Stimulated activated naive CD8-positive, alpha-beta T cell treated with anti-CD3 and anti-CD28 coated beads, Interleukin-15, Interleukin-2, amounts not matched to agents 100 U/mL and 50 U/mL, for 24 hours (primary cell): ENCODE results near the gene MOCOS.
A peak's percentile ranks its signal among the peaks of the same experiment; 100 is the strongest.

Experiments
- ATAC-seq: fragments of 150-1000 bp; cut with Tn5 transposase; one replicate; pipeline ENCODE4 v1.10.0; 2021
- DNase-seq: peaks from one replicate; pipeline ENCODE4 v3.0.0; 2021

The MOCOS gene

DNA sequence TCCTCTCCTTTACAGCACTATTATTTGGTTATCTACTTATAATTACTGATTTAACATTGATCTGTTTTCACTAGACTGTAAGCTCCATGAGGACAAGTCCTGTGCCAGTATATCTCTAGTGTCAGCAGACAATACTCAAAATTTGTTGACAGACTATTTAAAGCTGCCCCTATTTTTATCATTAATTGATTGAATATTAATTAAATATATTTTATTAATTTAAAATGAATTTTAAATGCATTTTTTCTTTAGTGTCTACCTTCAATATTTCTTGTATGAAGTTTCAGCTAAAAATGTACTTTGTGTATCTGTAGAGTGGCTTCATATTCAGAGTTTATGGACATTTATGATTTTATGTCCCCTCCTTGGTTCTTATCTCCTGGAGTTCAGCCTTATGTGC, 83.9 kb downstream of the MOCOS start:
- no peak for ATAC-seq
- DNase-seq, result no peak

GRCh38 chr18:36273347-36273746, 86.0 kb downstream of the MOCOS start:
- ATAC-seq, result no peak
- DNase-seq, result no peak

- no peak for DNase-seq
Measured at GRCh38 chr18:36274083-36274715, 86.9 kb downstream of the MOCOS start.

DNA sequence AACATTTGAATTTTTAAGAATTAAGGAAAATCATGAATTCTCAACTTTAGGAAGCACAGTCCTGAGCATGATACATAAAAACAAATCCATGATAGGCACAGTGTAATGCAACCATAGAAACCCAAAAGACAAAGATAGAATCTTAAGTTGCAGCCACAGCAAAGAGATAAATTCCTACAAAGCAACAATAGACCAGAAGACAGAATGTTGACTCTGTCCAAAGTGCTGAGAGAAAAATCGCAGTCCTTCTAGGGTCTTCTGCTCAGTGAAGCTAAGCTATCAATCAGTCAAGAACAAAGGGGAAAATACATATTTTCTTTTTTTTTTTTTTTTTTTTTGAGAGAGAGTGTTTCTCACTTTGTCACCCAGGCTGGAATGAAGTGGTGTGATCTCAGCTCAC, 88.3 kb downstream of the MOCOS start:
- no peak for DNase-seq
- no peak for ATAC-seq

More at GRCh38 chr18:36274083-36274715, 86.9 kb downstream of the MOCOS start:
- ATAC-seq, result no peak

DNA sequence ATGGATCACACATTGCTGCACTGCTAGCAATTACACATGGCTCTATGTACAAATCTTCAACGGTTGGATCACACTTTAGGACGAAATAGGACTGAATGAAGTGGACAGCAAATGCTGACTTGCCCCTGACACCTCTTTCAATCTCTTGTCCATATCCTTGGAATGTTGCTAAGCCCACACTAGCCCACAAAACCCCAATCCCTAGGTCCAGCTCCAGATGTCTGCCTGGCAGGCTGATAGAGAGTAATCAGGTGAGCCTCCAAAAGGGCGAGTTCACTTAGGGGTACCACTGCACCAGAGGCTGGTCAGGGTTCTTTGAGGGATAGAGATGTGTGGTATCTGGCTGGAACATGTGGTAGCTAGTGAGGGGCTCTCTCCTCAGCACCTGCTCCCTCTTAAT, 91.7 kb downstream of the MOCOS start:
- ATAC-seq (no peak), DNase-seq (no peak)

- DNase-seq (no peak), ATAC-seq (no peak)
Measured at GRCh38 chr18:36281936-36282335, 94.6 kb downstream of the MOCOS start.

- ATAC-seq (no peak), DNase-seq (no peak)
Measured at GRCh38 chr18:36283448-36283847, 96.2 kb downstream of the MOCOS start.

- no peak for ATAC-seq
- DNase-seq, result no peak
Measured at GRCh38 chr18:36284268-36284667, 97.0 kb downstream of the MOCOS start.

GRCh38 chr18:36284671-36285295, 97.5 kb downstream of the MOCOS start:
- ATAC-seq (peak; percentile 46), DNase-seq (peak; percentile 22)

DNA sequence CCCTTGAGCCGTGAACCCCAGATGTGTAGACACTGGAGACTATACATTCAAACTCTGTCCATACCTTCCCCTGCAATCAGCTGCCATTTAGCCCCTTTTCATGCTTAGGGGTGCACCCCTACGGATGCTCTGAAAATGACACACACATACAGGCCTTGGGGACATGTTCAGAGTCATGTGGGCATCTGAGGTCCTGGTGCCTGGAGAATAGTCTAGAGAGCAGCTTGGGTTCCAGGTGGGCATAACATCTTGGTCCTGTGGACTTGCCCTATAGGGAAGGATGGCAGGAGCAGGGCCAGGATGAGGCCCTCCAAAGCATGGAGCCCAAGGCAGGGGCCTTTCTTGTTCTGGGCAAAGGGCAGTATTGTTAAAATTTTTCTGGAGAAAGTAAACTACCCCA, 100.4 kb downstream of the MOCOS start:
- ATAC-seq, result no peak
- DNase-seq, result no peak

GRCh38 chr18:36288689-36289088, 101.4 kb downstream of the MOCOS start:
- ATAC-seq (no peak), DNase-seq (no peak)

DNA sequence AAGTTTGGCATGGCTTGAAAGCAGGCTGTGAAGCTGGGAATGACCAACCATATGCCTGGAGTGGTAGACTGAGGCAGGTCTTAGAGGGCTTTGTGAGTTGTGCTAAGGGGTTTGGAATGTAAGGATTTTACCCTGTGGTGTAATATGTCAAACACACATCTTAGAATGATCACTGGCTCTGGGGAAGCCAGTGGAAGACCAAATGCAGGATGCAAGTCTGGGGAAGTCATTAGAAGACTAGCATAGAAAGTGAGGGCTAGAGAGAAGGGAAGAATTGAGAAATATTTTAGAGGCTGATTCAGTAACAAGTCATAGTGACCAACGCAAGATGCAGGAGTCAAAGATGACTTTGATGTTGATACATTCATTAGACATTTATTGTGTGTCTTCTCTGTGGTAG, 106.7 kb downstream of the MOCOS start:
- DNase-seq (no peak), ATAC-seq (no peak)

DNA sequence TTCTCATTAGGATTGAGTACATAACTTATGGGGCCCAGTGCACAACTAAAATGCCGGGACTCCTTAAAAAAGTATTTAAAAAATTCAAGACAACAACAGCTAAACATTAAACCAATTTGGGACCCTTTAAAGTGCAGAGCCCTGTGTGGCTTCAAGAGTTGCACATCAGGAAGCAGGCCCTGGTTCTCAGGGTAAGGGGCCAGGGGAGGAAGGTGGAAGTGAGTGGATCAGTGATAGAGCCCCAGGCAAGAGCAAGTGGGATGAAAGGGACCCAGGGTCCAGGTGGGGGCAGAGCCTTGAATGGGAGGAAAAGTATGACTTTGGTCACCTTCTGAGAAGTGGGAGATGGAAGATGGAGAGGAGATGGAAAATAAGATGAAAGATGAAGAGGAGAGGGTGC, 107.9 kb downstream of the MOCOS start:
- DNase-seq (no peak), ATAC-seq (no peak)

- ATAC-seq (no peak), DNase-seq (no peak)
Measured at GRCh38 chr18:36295880-36296301, 108.6 kb downstream of the MOCOS start.

GRCh38 chr18:36296650-36297416, 109.5 kb downstream of the MOCOS start:
- ATAC-seq (peak; percentile 28), DNase-seq (peak; percentile 29)

DNA sequence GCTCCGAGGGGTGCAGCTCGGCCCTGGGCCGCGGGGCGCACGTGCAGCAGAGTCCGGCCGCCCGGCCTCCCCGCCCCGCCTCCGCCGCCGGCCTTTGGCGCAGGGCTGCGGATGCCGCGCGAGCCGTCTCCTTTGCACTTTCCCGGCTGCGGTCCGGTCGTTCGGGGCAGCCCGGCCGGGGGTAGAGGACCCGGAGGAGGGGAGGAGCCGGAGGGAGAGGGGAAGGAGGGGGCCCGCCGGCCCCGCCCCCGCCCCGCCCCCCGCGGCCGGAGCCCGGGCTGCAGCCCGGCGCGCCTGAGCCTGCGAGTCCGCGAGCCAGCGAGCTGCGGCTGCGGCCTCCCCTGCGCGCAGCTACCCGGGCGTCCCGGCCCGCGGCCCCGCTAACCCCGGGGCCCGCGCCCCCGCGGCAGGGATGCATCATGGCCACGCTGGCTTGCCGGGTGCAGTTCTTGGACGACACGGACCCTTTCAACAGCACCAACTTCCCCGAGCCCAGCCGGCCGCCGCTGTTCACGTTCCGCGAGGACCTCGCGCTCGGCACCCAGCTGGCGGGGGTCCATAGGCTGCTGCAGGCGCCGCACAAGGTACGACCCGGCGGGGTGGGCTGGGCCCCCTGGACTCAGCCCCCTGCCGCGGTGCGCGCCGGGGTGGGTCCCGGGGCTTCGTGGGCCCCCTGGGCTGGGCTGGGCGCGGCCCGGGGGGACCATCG, 110.3 kb downstream of the MOCOS start, which contains the start of gene FHOD3:
Gene FHOD3 (plus strand): TSS at position 297 of the 709 bp plus-strand sequence. CDS start 123 bp downstream, at position 420.
- peak; percentile 14 for DNase-seq

GRCh38 chr18:36298126-36298741, 110.9 kb downstream of the MOCOS start:
- DNase-seq (peak; percentile 6), ATAC-seq (peak; percentile 30)

More for the DNA sequence above, 110.3 kb downstream of the MOCOS start, which contains the start of gene FHOD3:
- ATAC-seq, result peak; percentile 33

GRCh38 chr18:36299015-36299414, 111.7 kb downstream of the MOCOS start:
- ATAC-seq, result no peak
- no peak for DNase-seq

- no peak for ATAC-seq
- no peak for DNase-seq
Measured at GRCh38 chr18:36300211-36300610, 112.9 kb downstream of the MOCOS start.

DNA sequence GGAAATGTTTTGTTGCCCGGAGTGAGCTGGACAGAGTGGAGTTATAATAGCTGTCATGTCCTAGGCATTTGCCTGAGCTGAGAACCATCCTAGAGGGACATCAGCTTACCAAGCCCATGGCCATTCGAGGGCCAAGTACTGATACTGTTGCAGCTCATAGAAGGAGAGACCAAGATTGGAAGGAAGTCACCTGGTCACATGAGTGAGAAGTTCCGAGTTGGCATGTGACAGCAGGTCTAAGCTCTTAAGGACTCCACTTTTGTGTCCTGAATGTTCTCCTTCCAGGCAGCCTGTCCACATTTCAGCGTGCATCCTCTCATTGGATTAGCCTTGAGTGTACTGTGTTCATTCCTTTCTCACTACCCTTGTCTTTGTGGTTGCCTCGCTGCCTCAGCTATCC, 114.6 kb downstream of the MOCOS start:
- DNase-seq (no peak), ATAC-seq (no peak)

DNA sequence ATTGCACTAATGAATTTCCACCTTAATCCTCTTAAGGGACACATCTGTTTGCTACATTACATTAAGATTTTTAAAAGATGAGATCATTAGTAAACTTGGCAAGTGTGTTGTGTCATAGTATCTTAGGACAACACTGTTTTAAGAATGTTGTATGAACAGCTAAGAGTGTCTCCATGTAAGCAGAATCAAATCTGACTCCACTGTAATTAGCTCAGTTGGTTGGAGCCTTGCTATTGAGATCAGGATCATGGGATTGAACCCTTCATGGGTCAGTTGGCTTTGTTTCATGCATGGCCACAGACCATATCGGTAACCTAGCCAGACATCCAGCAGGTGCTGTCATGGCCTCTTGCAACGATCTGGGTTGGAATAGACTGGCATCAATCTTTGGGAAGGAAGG, 115.4 kb downstream of the MOCOS start:
- no peak for DNase-seq
- ATAC-seq, result no peak

- DNase-seq, result no peak
- no peak for ATAC-seq
Measured at GRCh38 chr18:36303211-36303844, 116.0 kb downstream of the MOCOS start.
